Tibial nerve (tissue), 4 donors: ENCODE results near the gene UNCX. TPM values are rescaled to one million over a fixed set of nuclear protein-coding genes. Genes with fewer than 3 reads are reported as not detected.

ENCODE experiments used
- DNase-seq, 2 donors: peaks; one replicate each; pipeline ENCODE4 v3.0.0-alpha.2; 2019; ENCODE audit warnings: low spot score in 2 of 2
- H3K27ac ChIP-seq, 4 donors: fragments of 200-600 bp; sonication (generic) in 3 of 4; one replicate each; pipeline ENCODE4 v1.5.1; 2017 to 2019; ENCODE audit warnings: mild to moderate bottlenecking in 1 of 4
- H3K27me3 ChIP-seq, 2 donors: fragments of 200-600 bp; sonication (generic) in 1 of 2; one replicate each; pipeline versions ENCODE4 v1.5.1 to v1.6.0; 2017 to 2019
- H3K36me3 ChIP-seq, 3 donors: fragments of 200-600 bp; sonication (generic); one replicate each; pipeline ENCODE4 v1.5.1; 2018 to 2019
- H3K4me1 ChIP-seq, 4 donors: fragments of 200-600 bp; sonication (generic) in 3 of 4; one replicate each; pipeline ENCODE4 v1.5.1; 2017 to 2019
- H3K4me3 ChIP-seq, 4 donors: fragments of 200-600 bp; sonication (generic) in 3 of 4; one replicate each; pipeline ENCODE4 v1.5.1; 2017 to 2019; ENCODE audit warnings: mild to moderate bottlenecking in 1 of 4, moderate library complexity in 1 of 4
- H3K9me3 ChIP-seq, 4 donors: fragments of 200-600 bp; sonication (generic) in 3 of 4; one replicate each; pipeline ENCODE4 v1.5.1; 2017 to 2019
- EP300 ChIP-seq, 2 donors: sonication (generic); formaldehyde crosslinking; IDR thresholded peaks; one replicate each; pipeline ENCODE4 v1.6.1; 2017; ENCODE audit warnings: antibody characterized with exemption in 2 of 2, mild to moderate bottlenecking in 1 of 2
- POLR2A ChIP-seq, 2 donors: fragments of 450-650 bp; IDR thresholded peaks; one replicate each; pipeline ENCODE4 v1.6.1; 2017; ENCODE audit warnings: antibody characterized with exemption in 2 of 2, mild to moderate bottlenecking in 2 of 2, moderate library complexity in 2 of 2
- WGBS, 2 donors: methylation state at CpG; one replicate each; pipeline ENCODE4 v1.1.5; 2018; 5-methylcytosine and 5-hydroxymethylcytosine counted together
- total RNA-seq, 4 donors: library from RNA; depleted of rRNA; stranded (reverse); fragments of >200 nt; gene quantifications; one replicate each; pipeline ENCODE4 v1.1.0, GENCODE V29; 2016
- TF ChIP-seq, protein P1 (sequence below), 5 experiments: fragments of 200-600 bp in 3 of 5; fragments of 450-650 bp in 2 of 5; sonication (generic) in 3 of 5; IDR thresholded peaks; one replicate each; pipeline ENCODE4 v1.5.1; 2016 to 2019; ENCODE audit warnings: antibody characterized with exemption in 5 of 5, mild to moderate bottlenecking in 3 of 5, moderate library complexity in 2 of 5

The UNCX gene
- total RNA-seq, 4 donors from 2014 or later = not detected

DNA sequence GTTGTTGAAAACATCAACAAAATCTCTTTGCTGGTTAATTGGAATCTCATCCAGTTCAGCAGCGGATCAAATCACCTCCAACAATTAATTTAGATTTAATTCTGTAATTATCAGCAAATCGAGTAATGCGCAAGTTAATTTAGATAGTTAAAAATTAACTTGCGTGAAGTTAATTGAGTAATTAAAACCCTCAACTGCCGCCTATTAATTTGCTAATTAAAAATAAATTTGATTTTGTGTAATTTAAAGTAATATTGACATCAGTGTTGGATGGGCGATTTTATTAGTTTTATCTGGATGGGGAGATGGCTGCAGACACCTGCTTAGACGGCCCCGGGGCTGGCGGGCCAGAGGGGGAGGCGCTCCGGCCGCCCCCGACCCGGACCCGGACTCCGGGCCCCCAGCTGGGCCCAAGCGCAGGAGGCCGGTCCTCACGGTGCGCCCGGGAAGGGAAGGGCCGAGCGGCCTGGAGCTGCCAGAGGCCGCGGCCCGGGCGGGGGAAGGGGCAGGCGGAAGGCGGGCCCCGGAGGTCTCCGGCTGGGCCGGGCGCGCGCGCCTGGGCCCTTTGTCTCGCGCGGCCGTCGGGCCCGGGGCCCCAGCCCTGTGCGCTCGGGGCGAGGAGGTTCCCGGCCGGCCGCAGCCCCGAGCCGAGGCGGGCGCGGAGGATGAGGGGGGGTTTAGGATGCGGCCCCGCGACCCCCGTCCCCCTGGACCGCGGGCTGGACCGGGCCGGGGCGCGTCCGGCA, 3.3 kb upstream of the UNCX start:
- H3K36me3 ChIP-seq = no peaks in the 10 kb centered on the region
- 7 to 9% methylated on average over 16 to 26 of the region's 64 CpGs for WGBS, 2 donors
- no peak for DNase-seq
- no peak for TF ChIP-seq EP300 (IDR thresholded peaks at IDR 0.05)
- TF ChIP-seq, protein P1, sequence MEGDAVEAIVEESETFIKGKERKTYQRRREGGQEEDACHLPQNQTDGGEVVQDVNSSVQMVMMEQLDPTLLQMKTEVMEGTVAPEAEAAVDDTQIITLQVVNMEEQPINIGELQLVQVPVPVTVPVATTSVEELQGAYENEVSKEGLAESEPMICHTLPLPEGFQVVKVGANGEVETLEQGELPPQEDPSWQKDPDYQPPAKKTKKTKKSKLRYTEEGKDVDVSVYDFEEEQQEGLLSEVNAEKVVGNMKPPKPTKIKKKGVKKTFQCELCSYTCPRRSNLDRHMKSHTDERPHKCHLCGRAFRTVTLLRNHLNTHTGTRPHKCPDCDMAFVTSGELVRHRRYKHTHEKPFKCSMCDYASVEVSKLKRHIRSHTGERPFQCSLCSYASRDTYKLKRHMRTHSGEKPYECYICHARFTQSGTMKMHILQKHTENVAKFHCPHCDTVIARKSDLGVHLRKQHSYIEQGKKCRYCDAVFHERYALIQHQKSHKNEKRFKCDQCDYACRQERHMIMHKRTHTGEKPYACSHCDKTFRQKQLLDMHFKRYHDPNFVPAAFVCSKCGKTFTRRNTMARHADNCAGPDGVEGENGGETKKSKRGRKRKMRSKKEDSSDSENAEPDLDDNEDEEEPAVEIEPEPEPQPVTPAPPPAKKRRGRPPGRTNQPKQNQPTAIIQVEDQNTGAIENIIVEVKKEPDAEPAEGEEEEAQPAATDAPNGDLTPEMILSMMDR (IDR thresholded peaks at IDR 0.05) = no peak
- TF ChIP-seq POLR2A (IDR thresholded peaks at IDR 0.05) = no peak
- no peak overlapping the region for H3K27ac ChIP-seq
- H3K4me1 ChIP-seq = peaks cover 0 to 57% (median 4%) of the 10 kb centered on the region in 4 donors
- no peak overlapping the region for H3K4me3 ChIP-seq
- H3K27me3 ChIP-seq = peaks cover 6 to 97% of the 10 kb centered on the region in 2 donors
- no peaks in the 10 kb centered on the region for H3K9me3 ChIP-seq

DNA sequence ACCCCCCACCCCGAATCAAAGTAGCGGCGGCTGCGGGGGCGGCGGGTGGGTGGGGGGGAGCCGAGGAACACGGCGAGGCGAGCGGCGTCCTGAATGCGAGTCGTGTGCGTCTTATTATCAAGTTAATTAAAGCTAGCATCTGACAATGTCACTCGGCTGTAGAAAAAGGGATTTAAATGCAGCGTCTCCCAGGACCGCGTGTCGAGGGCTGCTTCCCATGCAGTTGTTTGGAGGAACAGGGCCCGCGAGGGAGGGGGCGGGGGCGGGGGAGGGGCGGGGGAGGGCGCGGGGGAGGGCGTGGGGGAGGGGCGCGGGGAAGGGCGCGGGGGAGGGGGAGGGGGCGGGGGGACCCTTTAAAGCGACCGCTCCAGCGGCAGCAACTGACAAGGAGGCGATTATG, 2.7 kb upstream of the UNCX start:
- DNase-seq = no peak
- Histone ChIP-seq H3K27ac (no peak overlapping the region), H3K9me3 (no peaks in the 10 kb centered on the region), H3K27me3 (peaks cover 6 to 97% of the 10 kb centered on the region in 2 donors), H3K4me3 (no peak overlapping the region), H3K4me1 (peaks cover 0 to 55% (median 2%) of the 10 kb centered on the region in 4 donors), H3K36me3 (no peaks in the 10 kb centered on the region)
- 6 to 8% methylated on average over 18 to 21 of the region's 37 CpGs for WGBS, 2 donors
- no peak for TF ChIP-seq EP300 (IDR thresholded peaks at IDR 0.05)
- no peak for TF ChIP-seq POLR2A (IDR thresholded peaks at IDR 0.05)
- TF ChIP-seq, protein P1 (IDR thresholded peaks at IDR 0.05) = no peak

DNA sequence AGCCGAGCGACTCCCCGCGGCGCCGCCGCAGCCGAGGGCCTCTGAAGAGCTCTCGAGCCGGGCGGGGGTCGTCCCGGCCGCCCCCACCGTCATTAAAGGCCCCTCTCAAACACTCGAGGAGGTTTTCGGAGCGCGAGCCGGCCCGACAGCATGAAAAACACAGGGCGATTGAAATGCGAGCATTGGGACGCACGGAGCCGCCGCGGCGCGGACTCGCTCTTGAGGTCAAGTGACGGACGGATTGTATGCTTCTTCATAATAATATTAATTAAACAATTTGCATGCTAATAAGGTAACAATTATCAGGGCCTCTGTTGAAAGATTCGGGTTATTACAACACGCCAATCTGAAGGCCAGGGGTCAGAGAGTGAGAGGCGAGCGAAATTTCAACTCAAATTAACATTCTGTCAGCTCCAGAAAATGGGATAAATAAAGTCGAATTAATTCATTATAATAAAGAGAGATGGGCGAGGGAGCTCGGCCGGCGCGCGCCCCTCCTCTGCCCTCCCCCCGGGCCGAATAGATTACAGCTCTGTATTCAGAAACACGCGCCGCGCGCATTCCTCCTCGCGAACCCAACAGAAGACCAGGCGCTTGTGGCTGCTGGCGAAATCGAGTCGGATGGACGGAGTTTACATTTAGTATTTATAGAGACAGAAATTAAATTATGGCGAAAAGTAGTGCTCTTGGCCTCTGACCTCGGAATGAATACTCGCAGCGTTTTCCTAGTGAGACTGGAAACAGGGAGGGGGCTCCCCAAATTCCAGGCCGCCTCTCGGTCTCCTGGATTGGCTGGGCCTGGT, 2.1 kb upstream of the UNCX start:
- H3K4me3 ChIP-seq = no peak overlapping the region
- no peaks in the 10 kb centered on the region for H3K9me3 ChIP-seq
- peaks cover 6 to 97% of the 10 kb centered on the region in 2 donors for H3K27me3 ChIP-seq
- WGBS, 2 donors = 8 to 10% methylated on average over 62 to 64 of the region's 64 CpGs
- H3K27ac ChIP-seq = no peak overlapping the region
- DNase-seq = no peak
- peaks cover 0 to 57% (median 2%) of the 10 kb centered on the region in 4 donors for H3K4me1 ChIP-seq
- TF ChIP-seq, protein P1 (IDR thresholded peaks at IDR 0.05) = no peak
- no peak for TF ChIP-seq POLR2A (IDR thresholded peaks at IDR 0.05)
- no peak for TF ChIP-seq EP300 (IDR thresholded peaks at IDR 0.05)
- no peaks in the 10 kb centered on the region for H3K36me3 ChIP-seq

DNA sequence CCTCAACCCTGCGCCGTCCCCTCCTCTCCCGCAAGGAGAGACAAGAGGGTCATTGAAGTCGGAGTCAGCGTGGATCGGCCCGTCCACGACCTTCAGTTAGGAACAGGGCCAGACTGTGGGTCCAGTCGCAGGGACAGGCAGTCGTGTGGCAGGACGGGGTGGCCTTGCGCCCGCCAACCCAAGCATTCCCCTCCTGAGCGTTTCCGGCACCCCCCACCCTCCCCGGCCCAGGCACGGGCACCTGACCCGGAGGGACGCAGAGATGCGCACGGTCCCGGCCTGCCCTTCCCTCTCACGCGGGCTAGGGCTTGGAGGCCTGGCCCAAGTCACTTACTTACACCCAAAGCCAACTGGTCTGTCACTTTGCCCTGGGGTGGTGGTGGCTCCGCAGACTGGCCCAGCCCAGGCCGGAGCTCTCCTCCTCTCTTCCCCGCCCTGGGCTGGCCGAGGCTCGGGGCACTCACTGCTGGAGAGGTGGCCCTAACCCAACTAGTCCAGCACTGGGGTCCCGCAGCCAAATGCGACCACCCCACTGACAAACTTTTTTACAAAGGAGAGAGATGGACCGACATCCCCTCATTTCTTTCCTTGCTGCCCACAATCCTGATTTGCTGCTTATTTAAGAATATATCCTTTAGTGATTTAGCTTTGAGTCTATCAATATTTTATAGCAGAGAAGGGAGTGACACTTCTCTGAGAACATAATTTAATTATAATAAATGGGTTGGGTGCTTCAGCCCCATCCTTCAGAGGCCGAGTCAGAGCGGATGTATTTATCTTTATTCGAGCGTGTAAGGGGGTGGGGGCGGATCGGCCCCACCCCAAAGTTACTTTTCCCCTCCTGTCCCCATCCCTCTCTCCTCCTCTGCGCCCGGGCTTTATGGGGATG, 1.2 kb upstream of the UNCX start:
- no peak for DNase-seq
- peaks cover 6 to 91% of the 10 kb centered on the region in 2 donors for H3K27me3 ChIP-seq
- peaks cover 0 to 61% (median 2%) of the 10 kb centered on the region in 4 donors for H3K4me1 ChIP-seq
- no peak overlapping the region for H3K27ac ChIP-seq
- 6 to 7% methylated on average over 28 to 32 of the region's 40 CpGs for WGBS, 2 donors
- TF ChIP-seq, protein P1 (IDR thresholded peaks at IDR 0.05) = no peak
- no peak for TF ChIP-seq EP300 (IDR thresholded peaks at IDR 0.05)
- no peak for TF ChIP-seq POLR2A (IDR thresholded peaks at IDR 0.05)
- H3K4me3 ChIP-seq = no peak overlapping the region
- H3K36me3 ChIP-seq = no peaks in the 10 kb centered on the region
- H3K9me3 ChIP-seq = no peaks in the 10 kb centered on the region
